NOMO-1 treated with dmso at 0.1 percent for 144 hours (cell line): ENCODE results near the gene S100A14.
A peak's percentile ranks its signal among the peaks of the same experiment; 100 is the strongest.
"Not testable (repeated sequence)": the region's sequence is repeated elsewhere in the genome, so short reads cannot be mapped to it uniquely, and the experiment has no call there.

Experiments
- DNase-seq: peaks from one replicate; lab custom pipeline; 2025; ENCODE audit not compliant: unreplicated experiment; lab: John Stamatoyannopoulos, UW

The S100A14 gene

DNA sequence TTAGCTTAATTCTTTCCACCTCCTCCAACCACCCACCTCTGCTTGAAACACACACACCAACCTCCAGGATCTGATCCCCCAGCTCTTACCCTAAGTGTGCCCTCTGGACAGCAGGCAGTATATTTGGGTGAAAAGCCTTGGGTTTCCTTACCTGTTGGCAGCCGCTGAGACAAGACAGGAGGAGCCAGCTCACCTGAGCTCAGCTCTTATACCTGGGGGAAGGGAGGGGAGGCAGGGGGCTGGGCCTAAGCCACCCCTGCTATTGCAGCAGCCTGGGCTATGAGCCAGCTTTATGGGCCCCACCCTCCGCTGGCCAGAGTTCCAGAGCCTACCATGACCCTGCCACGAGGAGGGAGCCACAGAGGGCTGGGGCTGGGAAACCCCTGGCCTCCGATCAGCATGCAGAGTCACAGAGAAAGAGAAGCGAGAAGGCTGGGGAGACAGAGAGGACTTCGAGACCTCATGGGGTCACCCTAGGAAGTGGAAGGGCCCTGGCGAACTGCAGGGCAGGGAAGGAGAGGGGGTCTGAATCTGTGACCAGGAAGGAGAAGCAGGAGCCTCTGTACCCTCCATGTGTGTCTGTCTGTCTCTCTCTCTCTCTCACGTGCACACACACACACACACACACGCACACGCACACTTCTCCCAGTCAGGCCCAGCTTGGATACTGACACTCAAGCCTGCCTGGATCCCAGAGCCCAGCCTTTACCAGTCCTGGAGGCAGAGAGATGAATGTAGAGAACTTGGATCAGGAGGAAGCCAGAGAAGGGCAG is at the start of gene S100A14:
Gene S100A14, minus strand, starts transcription at position 182 of the 773 bp plus-strand sequence. CDS start 467 bp downstream, outside the sequence.
- DNase-seq, result no peak

DNA sequence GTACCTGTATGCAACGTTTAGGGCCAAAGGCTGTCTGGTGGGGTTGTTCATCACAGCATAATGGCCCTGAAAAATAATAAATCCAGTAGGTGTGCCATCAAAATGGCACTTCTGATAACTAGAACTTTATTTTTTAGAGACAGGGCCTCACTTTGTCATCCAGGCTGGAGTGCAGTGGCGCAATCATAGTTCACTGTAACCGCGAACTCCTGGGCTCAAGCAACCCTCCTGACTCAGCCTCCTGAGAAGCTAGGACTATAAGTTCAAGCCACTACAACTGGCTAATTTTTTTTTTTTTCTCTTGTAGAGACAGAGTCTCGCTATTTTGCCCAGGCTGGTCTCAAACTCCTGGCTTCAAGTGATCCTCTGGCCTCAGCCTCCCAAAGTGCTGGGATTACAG is 47.1 kb upstream of the S100A14 start:
- DNase-seq, result peak; percentile 9

DNA sequence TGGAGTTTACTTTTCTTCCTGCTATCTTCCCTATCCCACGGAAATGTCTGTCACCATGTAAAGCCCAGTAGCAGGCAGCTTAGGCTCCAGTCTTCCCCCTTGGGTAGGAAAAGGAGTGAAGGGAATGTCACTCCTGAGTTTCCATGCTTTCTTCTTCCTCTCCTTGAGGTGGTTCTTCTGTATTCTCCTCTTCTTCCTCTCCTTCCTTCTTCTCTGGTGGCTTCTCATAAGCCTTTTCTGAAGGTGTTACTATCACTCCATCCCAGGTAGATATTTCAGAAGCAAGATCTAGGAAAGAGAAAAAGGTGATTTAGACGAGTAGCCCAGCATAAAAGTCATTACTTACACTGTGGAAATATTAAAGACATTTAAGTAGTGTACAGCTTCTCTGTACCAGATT is 46.1 kb upstream of the S100A14 start:
- DNase-seq, result no peak

DNA sequence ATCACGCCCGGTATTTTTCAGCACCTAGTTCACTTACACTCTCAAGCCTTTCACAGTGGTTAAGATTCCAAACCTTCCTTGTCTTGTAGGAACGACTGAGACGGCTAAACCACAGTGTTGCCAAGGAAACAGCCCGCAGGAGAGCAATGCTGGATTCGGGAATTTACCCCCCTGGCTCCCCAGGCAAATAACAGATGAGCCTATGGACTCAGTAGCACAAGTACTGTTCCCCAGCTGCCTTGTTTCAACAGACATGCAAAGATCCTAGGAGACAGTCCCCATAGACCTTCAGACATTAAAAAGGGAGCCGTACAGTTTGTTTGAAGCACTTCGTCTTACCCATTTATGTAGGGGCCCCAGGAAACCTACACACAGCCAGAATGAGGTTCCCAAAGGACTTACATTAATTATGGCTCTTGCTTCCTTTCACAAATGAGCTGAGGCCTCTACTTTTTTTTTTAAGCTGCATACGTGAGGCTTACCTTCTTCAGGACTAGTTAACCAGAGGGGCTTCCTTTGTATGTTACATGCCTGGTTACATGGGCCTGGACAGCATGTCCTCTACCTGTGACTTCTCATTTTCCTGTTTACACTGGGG is 45.1 kb upstream of the S100A14 start:
- no peak for DNase-seq

DNA sequence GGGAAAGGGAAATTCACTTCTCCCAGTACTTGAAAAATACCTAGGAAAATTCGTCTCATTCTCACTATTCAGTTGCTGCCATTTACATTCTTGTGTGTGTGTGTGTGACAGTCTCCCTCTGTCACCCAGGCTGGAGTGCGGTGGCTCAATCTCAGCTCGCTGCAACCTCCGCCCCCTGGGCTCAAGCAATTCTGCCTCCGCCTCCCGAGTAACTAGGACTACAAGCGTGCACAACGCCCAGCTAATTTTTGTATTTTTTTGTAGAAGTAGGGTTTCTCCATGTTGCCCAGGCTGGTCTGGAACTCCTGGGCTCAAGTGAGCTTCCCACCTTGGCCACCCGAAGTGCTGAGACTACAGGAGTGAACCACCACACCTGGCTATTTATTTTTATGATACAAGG is 43.5 kb upstream of the S100A14 start:
- DNase-seq, result no peak

DNA sequence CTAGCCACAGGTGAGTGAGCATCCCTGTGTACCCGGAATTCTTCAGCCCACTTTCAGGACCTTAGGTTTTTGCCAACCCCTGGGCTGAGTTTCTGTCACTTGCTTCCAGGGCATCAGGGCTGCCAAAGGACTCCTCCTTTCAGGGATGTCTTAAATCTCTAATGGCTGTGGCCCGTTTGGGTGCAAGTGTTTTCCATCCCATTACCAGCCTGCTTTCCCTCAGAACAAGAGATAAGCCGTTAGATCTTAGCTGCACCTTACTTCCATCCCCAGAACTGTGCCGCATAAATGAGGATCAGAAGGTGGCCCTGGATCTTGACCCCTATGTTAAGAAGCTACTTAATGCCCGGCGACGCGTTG is 43.0 kb upstream of the S100A14 start:
- no peak for DNase-seq

DNA sequence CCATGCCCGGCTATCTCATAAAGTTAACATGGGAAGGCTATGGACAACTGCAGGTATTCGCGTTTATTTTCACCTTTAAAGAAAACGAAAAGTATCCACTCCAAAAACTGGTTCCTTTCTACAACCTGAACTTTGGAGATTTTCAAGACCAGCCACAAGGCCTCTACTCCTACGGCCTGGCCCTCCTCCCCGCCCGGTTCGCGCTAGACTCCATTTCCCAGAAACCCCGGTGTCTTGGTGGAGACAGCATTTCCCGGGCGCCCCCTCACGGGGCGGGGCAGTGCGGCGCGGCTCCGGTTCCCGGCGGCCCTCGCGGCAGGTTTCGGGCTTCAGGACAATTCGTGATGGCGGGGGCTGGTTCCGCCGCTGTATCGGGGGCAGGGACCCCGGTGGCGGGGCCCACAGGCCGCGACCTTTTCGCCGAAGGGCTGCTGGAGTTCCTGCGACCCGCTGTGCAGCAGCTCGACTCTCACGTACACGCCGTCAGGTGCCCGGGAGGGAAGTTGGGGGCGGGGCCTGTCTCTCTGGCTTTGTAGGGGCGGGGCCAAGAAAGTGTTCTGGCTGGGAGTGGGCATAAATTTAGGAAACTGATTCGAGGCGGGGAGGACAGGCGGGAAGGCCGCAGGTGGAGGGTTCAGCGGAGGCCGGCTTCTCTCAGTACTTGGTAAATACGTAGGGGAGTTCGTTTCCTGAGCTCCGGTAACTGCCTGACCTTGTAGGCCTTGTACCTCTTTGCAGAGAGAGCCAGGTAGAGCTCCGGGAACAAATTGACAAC is 42.5 kb upstream of the S100A14 start, which contains the start of gene SNAPIN:
Gene SNAPIN, plus strand, starts transcription at position 304 of the 775 bp plus-strand sequence. Its CDS starts 41 bp downstream, at position 345.
- peak; percentile 91 for DNase-seq

DNA sequence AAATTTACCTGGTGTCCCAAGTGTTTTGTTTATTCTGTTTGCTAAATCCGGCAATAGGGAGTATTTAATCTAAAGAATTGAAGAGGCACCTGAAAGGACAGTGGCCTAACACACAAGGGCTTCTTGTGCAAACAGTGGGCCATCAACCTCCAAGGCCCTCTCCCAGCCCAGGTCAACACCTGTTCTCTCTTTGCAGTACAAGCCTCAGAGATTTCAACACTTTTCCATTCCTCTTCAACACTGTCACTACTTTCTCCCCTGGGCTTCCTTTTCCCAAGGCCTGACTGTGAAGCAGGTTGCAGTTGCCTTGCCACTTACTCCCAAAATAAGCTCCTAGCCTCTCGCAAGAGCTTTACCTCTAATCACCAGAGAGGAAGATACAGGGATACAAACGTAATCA is 39.2 kb upstream of the S100A14 start:
- DNase-seq, result no peak

DNA sequence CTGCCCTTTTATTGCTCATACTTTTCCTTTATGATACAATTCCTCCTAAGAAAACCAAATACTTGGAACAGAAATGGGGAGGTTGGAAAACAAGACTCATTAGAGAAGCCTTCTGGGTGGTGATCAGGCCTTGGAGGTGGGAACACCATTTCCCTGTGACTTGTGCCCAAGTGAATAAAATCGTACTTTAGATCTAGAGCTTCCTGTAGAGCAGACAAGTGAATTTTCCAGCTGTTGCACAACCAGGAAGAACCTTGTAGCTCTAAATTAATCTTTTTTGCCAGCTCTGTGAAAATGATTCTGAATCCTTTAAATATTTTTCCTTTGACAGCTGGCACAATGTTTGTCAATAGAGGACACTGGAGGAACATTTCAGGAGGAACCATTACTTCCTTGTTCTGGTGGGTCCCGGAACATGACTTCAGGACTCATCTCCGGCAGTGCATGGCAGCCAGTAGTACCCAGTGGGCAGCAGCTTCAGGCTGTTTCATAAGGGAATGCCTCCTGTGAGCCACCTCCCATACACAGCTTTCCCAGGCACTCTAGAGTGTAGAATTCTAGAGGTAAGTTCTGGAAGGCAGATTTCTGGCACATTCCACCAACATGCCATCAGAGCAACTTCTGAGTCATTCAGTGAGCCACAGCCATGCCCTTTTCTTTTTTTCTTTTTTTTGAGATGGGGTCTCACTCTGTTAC is 36.8 kb upstream of the S100A14 start:
- no peak for DNase-seq

DNA sequence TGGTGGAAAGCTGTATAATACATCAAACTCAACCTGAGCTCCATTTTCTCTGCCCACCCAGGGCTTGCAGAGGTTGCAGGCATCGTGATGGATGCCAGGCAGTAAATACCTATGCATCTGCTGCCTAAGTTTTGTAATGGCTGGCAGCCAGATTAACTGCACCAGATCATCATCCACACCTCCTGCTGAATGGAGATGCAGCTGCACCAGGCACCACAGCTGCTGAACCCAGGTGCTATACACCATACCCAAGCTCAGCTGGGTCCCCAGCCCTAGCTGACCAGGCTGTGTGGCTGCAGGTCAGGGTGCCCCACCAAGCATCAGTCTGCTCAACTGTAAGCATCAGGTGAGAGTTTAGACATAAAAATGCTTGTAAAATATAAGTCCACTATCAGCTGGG is 35.6 kb upstream of the S100A14 start:
- DNase-seq, result no peak

DNA sequence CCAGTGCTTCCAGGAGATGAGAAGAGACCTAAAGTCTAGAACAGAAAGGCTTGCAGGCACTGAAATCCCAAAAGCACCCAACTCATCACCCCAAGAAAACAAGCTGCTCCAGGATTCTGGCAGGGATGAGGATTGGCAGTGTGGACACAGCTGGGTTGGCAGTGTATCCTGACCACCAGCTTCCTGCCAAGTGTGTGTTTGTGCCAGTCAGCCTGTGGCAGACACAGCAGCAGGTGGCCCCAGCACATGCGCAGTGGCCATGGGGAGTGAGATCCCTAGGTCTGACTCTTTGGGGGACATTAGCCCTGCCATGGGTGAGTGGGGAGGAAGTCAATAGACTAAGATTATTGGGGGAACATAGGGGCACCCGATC is 33.7 kb upstream of the S100A14 start:
- no peak for DNase-seq

DNA sequence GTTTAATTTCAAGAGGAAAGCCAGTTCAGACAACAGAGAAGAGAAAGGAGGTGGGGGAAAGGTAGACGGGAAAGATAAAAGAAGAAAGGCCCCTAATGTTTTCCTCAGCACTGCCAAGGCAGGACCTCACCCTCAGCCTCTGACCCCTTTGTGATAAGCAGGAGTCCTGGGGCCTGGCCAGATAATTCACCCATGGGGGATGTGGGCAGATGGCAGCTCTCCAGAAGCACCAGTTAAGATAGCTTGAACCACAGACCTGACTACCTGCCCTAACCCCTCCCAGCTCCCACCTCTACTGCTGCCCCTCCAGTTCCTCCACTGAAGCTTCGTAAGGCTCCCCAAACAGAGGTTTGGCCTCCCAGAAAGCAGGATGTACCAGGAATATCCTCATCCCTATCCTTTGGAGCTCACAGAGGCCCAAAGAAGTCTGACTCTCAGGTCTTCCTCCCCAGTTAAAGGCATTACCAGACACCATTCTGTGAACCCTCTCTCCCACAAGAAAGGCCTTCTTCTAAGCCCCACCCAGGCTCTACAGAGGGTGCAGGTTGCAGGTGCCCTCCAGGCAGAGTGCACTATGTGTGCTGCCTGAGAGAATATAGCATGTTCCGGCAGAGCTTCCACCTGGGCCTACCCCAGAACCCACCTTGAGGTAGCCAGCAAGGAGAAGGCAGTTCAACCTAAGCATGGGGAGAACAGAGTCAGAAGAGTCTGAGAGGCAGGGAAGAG is 33.2 kb upstream of the S100A14 start:
- no peak for DNase-seq

DNA sequence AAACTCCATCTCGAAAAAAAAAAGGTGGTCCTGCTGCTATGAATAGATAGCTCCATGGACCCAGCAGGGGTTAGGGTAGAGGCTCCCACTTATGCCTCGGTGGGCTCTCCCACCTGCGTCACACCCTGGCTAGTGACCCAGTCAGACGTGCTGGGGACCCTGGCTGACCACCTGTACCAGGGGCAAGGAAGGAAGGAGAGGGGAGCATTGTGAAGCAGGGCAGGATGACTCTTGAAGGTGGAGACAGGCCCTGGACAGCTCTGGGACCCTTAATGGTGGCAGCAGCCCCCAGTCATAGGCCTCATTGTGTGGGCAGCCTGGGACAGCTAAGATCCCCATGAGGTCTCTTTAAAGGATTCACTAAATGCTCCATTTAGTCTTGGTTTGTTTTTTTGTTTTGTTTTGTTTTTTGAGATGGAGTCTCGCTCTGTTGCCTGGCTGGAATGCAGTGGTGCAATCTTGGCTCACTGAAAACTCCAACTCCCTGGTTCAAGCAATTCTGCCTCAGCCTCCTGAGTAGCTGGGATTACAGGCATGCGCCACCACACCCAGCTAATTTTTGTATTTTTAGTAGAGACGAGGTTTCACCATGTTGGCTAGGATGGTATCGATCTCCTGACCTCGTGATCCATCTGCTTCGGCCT is 32.0 kb upstream of the S100A14 start:
- no peak for DNase-seq

DNA sequence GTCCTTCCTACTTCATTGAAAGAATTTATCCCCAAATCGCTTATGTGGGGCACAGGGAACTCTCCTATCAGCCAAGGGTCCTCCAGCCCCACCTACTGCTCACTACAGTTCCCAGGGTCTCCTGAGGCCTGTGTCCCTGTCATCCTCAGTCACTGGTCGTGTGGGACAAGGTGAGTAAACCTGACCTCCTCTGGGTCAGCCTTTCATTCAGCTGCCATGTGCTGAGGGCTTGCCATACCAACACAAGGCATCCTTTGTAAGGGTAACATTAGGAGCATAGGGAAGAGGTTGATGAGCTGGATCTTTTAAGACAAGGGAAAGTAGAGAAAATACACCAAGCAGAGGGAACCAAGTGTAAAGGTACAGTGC is 31.2 kb upstream of the S100A14 start:
- no peak for DNase-seq

DNA sequence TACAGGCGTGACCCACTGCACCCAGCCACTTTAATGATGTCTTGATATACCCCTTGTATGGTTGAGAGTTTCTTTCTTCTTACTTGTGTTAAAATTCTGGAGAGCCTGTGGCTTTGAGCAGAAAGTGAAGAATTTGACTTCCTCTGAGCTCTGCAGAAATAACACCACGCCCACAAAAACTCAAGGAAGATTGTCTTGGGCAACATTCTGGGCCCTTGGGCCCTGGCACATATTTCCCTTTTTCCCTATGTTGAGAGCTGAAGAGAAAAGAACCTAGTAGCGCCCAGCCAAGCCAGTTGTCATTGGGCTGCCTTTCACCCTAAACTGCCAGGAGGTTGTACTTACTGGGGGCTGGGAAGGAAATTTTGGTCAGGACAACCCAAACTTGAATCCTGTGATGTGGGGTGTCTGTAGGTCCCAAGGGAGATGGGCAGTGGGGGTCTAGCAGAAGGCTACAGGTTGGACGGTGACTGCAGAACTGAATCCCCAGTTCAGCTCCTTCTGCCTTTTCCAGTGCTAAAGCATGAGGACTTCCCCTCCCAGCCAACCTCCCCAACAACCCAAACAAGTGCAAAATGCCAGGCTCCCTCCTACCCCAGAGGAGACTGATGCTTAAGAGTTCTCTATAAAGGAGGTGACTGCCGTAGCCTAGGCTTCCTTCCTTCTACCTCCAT is 30.7 kb upstream of the S100A14 start:
- peak; percentile 71 for DNase-seq

DNA sequence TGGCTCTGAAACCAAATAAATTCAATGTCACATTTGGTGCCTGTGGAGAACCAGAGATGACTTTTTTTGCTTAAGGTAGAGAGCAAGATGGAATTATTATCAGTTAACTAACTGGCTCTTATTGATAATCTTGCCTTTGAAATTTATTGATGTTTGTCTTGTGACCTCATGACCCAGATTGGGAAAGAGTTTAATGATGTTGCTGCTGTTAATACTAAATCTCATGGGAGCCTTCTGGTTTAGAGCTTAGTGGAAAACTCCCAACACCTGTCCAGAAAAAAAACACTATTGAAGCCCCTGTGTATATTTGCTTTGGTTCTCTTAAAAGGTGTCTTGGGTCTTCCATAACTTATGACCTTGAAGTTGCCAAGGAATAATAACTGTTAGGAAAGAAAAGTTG is 27.7 kb upstream of the S100A14 start:
- no peak for DNase-seq

DNA sequence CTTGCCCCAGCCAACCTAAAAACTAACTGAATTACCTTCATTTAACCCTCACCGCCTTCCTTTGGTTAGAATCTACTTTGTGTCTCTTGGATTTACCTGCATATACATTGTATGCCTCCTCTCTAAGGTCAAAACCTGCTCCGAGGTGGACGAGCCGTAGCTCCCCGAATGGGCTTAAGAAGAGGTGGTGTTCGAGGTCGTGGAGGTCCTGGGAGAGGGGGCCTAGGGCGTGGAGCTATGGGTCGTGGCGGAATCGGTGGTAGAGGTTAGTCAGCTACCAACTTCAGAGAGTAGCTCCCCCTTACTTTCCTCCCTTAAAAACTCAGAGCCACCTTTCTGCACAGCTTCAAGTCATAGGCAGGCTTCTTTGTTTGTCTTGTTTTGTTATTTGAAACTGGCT is 27.0 kb upstream of the S100A14 start:
- no peak for DNase-seq

DNA sequence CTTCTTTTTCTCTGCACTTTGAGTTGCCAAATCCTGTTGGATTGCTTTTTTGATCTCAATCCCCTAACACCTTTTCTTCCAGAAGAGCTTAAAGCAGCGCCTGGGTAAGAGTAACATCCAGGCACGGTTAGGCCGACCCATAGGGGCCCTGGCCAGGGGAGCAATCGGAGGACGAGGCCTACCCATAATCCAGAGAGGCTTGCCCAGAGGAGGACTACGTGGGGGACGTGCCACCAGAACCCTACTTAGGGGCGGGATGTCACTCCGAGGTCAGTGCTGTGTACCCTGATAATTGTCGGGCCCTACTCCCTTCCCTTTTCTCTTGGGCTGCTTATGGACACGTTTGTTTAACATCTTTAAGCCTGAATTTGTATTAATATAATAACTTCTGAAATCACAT is 26.0 kb upstream of the S100A14 start:
- no peak for DNase-seq

DNA sequence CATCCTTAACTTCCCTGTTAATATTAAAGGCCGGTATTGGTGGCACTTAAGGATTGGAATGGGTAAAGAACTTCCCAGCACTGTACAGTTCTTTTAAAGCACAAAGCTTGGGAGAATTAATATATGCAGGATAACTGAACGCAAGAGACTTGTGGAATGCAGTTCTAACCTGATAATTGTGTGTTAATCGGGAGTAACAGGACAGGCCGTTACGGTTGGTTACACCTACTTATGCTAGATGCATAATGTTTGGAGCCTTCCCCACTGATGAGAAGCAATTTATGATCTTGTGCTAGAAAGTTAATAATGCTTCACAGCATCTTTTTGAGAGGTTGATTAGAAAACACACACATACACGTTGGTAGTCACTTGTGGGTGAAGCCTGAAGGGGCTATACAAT is 24.7 kb upstream of the S100A14 start:
- no peak for DNase-seq

DNA sequence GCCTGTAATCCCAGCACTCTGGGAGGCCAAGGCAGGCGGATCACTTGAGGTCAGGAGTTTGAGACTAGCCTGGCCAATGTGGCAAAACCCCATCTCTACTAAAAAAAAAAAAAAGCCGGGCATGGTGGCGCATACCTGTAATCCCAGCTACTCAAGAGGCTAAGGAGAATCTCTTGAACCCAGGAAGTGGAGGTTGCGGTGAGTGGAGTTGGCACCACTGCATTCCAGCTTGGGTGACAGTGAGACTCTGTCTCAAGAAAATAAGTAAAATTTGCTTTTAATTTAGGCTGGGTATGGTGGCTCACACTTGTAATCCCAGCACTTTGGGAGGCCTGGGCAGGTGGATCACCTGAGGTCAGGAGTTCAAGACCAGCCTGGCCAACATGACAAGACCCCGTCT is 24.1 kb upstream of the S100A14 start:
- DNase-seq, result not testable (repeated sequence)
